Amniotic epithelial cell (primary cell): ENCODE data around the gene SMCO4.
A peak's percentile ranks its signal among the peaks of the same experiment; 100 is the strongest.

Experiments used
- DNase-seq: peaks from one replicate; pipeline ENCODE4 v3.0.0-alpha.2; 2010; ENCODE audit warnings: low read depth

SMCO4 gene

GRCh38 chr11:93504110-93505095 is 38.8 kb downstream of the SMCO4 start:
- no peak for DNase-seq

GRCh38 chr11:93501856-93502255 is 41.3 kb downstream of the SMCO4 start:
- no peak for DNase-seq

GRCh38 chr11:93500759-93501158 is 42.4 kb downstream of the SMCO4 start:
- no peak for DNase-seq

GRCh38 chr11:93498641-93499040 is 44.5 kb downstream of the SMCO4 start:
- peak; percentile 62 for DNase-seq

- DNase-seq, result no peak
Observed at GRCh38 chr11:93498161-93498560, 45.0 kb downstream of the SMCO4 start.

GRCh38 chr11:93497596-93497995 is 45.6 kb downstream of the SMCO4 start:
- no peak for DNase-seq

GRCh38 chr11:93494357-93494756 is 48.8 kb downstream of the SMCO4 start:
- DNase-seq, result no peak

GRCh38 chr11:93493252-93493897 is 49.8 kb downstream of the SMCO4 start:
- DNase-seq, result no peak

- no peak for DNase-seq
Observed at GRCh38 chr11:93492464-93493251, 50.5 kb downstream of the SMCO4 start.

- DNase-seq, result no peak
Observed at GRCh38 chr11:93491973-93492372, 51.2 kb downstream of the SMCO4 start.

GRCh38 chr11:93490996-93491618 is 52.1 kb downstream of the SMCO4 start:
- DNase-seq, result no peak

- no peak for DNase-seq
Observed at GRCh38 chr11:93489841-93490240, 53.4 kb downstream of the SMCO4 start.

GRCh38 chr11:93487032-93487483 is 56.1 kb downstream of the SMCO4 start:
- DNase-seq, result peak; percentile 72

GRCh38 chr11:93485983-93486382 is 57.2 kb downstream of the SMCO4 start:
- no peak for DNase-seq

GRCh38 chr11:93484716-93485115 is 58.5 kb downstream of the SMCO4 start:
- peak; percentile 26 for DNase-seq

GRCh38 chr11:93482556-93482955 is 60.6 kb downstream of the SMCO4 start:
- no peak for DNase-seq

GRCh38 chr11:93481696-93482095 is 61.5 kb downstream of the SMCO4 start:
- DNase-seq, result no peak

- no peak for DNase-seq
Observed at GRCh38 chr11:93481279-93481678, 61.9 kb downstream of the SMCO4 start.

- no peak for DNase-seq
Observed at GRCh38 chr11:93480756-93481155, 62.4 kb downstream of the SMCO4 start.

- DNase-seq, result no peak
Observed at GRCh38 chr11:93480256-93480655, 62.9 kb downstream of the SMCO4 start.

GRCh38 chr11:93478841-93479240 is 64.3 kb downstream of the SMCO4 start:
- DNase-seq, result no peak

- no peak for DNase-seq
Observed at GRCh38 chr11:93477684-93478234, 65.4 kb downstream of the SMCO4 start.
